Transverse colon (tissue), 4 donors: ENCODE measurements around the gene EMP2. TPM values are rescaled to one million over a fixed set of nuclear protein-coding genes. Genes with fewer than 3 reads are reported as not detected.

Experiments
- DNase-seq: peaks from one replicate; pipeline ENCODE4 v3.0.0-alpha.2; 2019
- H3K27ac ChIP-seq, 4 donors: fragments of 200-600 bp; sonication (generic); 2 replicates each; pipeline ENCODE4 v1.5.1; 2016 to 2018; ENCODE audit warnings: inconsistent platforms in 4 of 4
- H3K27me3 ChIP-seq: fragments of 200-600 bp; sonication (generic); 2 replicates; pipeline ENCODE4 v1.5.1; 2017; ENCODE audit warnings: inconsistent platforms
- H3K36me3 ChIP-seq, 4 donors: fragments of 200-600 bp; sonication (generic); 2 replicates each; pipeline ENCODE4 v1.5.1; 2017 to 2019; ENCODE audit warnings: inconsistent platforms in 4 of 4
- H3K4me1 ChIP-seq, 4 donors: fragments of 200-600 bp; sonication (generic); 2 replicates each; pipeline ENCODE4 v1.5.1; 2017 to 2020; ENCODE audit warnings: inconsistent platforms in 4 of 4
- H3K4me3 ChIP-seq, 4 donors: fragments of 200-600 bp; sonication (generic); 1 replicate in 1 of 4; 2 replicates in 3 of 4; pipeline versions ENCODE4 v1.5.1 to v1.6.1; 2017 to 2019; ENCODE audit warnings: inconsistent platforms in 4 of 4
- H3K9me3 ChIP-seq, 2 donors: fragments of 200-600 bp; sonication (generic); 2 replicates each; pipeline ENCODE4 v1.5.1; 2017 to 2019; ENCODE audit warnings: inconsistent platforms in 2 of 2
- CTCF ChIP-seq, 5 experiments: fragments of 200-600 bp in 3 of 5; fragments of 450-650 bp in 2 of 5; sonication (generic) in 3 of 5; IDR thresholded peaks; 1 replicate in 2 of 5; 2 replicates in 3 of 5; pipeline ENCODE4 v1.5.1; 2016 to 2017; ENCODE audit warnings: antibody characterized with exemption in 5 of 5, inconsistent platforms in 3 of 5, mild to moderate bottlenecking in 2 of 5, moderate library complexity in 1 of 5
- EP300 ChIP-seq: sonication (generic); formaldehyde crosslinking; IDR thresholded peaks from one replicate; pipeline ENCODE4 v1.6.1; 2017; ENCODE audit warnings: antibody characterized with exemption, low read depth
- POLR2A ChIP-seq: fragments of 450-650 bp; IDR thresholded peaks from one replicate; pipeline ENCODE4 v1.6.1; 2016; ENCODE audit warnings: antibody characterized with exemption, mild to moderate bottlenecking, moderate library complexity
- POLR2AphosphoS5 ChIP-seq, 3 donors: sonication (generic); formaldehyde crosslinking; IDR thresholded peaks; one replicate each; pipeline ENCODE4 v1.6.1; 2016; ENCODE audit warnings: antibody characterized with exemption in 3 of 3
- WGBS, 2 donors: methylation state at CpG; one replicate each; pipeline ENCODE4 v1.1.5; 2018; ENCODE audit warnings: low coverage in 1 of 2; 5-methylcytosine and 5-hydroxymethylcytosine counted together
- in situ Hi-C, 4 donors: fragments of 200-750 bp; cut with MboI; loops; one replicate each; pipeline versions ENCODE4 v1.15.0 to v1.15.1; 2017; ENCODE audit warnings: low sequenced_read_pairs in 3 of 4, low pct_ligation_motif_present in 1 of 4, low pct_unique_long_range_greater_than_20kb in 1 of 4
- intact Hi-C: fragments of 100-400 bp; cut with DNase I; formaldehyde crosslinking; loops from one replicate; pipeline ENCODE4 v1.15.1; 2023; ENCODE audit warnings: low total_unique reads
- small RNA-seq, 4 donors: library from RNA; depleted of rRNA; stranded (forward); fragments of <200 nt; gene quantifications; one replicate each; pipeline ENCODE3, GENCODE V24; 2016
- total RNA-seq, 4 donors: library from RNA; depleted of rRNA; stranded (reverse); fragments of >200 nt; gene quantifications; one replicate each; pipeline ENCODE4 v1.1.0, GENCODE V29; 2016

Gene EMP2
- total RNA-seq, 4 donors from 2014 or later, result 22.1 to 51.0 (median 40.2) TPM

- in situ Hi-C loops, result no loop called here
- WGBS, 2 donors, result 97% methylated on average over 4 of the region's 4 CpGs; no CpG with 5 or more reads in 1 of the 2 donors
- TF ChIP-seq CTCF (IDR thresholded peaks at IDR 0.05) (no peak), EP300 (no peak), POLR2A (no peak), POLR2AphosphoS5 (IDR thresholded peaks at IDR 0.05) (no peak)
- no peak for DNase-seq
- Histone ChIP-seq H3K36me3 (peaks cover 0 to 6% (median 0%) of the 10 kb centered on the region in 4 donors), H3K27ac (no peak overlapping the region), H3K4me3 (no peak overlapping the region), H3K9me3 (peaks cover 5 to 9% of the 10 kb centered on the region in 2 donors), H3K27me3 (no peaks in the 10 kb centered on the region), H3K4me1 (no peaks in the 10 kb centered on the region)
- intact Hi-C loops, result no loop called here
Observed at GRCh38 chr16:10485159-10485558, 95.2 kb downstream of the EMP2 start.

DNA sequence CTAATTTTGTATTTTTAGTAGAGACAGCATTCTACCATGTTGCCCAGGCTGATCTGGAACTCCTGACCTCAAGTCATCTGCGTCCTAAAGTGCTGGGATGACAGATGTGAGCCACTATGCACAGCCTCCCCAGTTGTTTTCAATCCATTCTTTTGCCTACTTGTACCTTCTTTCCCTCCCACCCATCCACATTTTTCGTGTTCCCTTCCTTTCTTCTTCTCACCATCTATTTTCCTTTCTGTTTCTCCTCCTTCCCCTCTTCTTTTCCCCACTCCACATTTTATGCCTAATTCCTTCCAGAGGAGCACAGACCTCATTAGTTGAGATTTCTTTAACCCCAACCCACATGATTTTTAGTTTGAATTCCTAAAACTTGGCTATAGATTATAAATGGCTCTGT lies 100.2 kb downstream of the EMP2 start:
- Histone ChIP-seq H3K9me3 (no peaks in the 10 kb centered on the region), H3K27ac (no peak overlapping the region), H3K4me1 (no peaks in the 10 kb centered on the region), H3K27me3 (no peaks in the 10 kb centered on the region), H3K4me3 (no peak overlapping the region), H3K36me3 (peaks cover 0 to 6% (median under 1%) of the 10 kb centered on the region in 4 donors)
- intact Hi-C loops, result no loop called here
- TF ChIP-seq CTCF (IDR thresholded peaks at IDR 0.05) (no peak), POLR2AphosphoS5 (IDR thresholded peaks at IDR 0.05) (no peak), POLR2A (no peak), EP300 (no peak)
- 88 to 100% methylated on average over 1 to 2 of the region's 2 CpGs for WGBS, 2 donors
- no peak for DNase-seq
- in situ Hi-C loops, result no loop called here

Small RNA genes within 50 kb of the gene (small RNA-seq; reads per million reads assigned to genes)
- gene RNU6-633P, result 0 reads per million in 4 donors

Other genes with a start within 250 kb of the EMP2 start
- 10 to 100 TPM in 2 of 4 donors, 1 to 10 TPM in 2; 1.5 to 22.9 (median 10.8) TPM for gene ATF7IP2, start 194.5 kb downstream of the EMP2 start, total RNA-seq
- gene TEKT5, start 114.3 kb upstream of the EMP2 start, total RNA-seq, result 1 to 10 TPM in 1 of 4 donors, not detected in 3; 2.5 TPM
- gene NUBP1, start 163.2 kb upstream of the EMP2 start, total RNA-seq, result 10 to 100 TPM; 11.6 to 23.8 (median 22.5) TPM
- gene TVP23A, start 238.2 kb upstream of the EMP2 start, total RNA-seq, result under 1 TPM in 2 of 4 donors, not detected in 2; 0.14 to 0.16 TPM